Hepatocyte (in vitro differentiated cells): Measurements from ENCODE around the gene SLC22A23. TPM values are rescaled to one million over a fixed set of nuclear protein-coding genes. Genes with fewer than 3 reads are reported as not detected.

ENCODE experiments used
- DNase-seq: peaks from one replicate; pipeline ENCODE4 v3.0.0-alpha.2; 2016; ENCODE audit warnings: low spot score
- H2AFZ ChIP-seq: fragments of 200-600 bp; sonication (generic); 2 replicates; pipeline ENCODE4 v1.6.0; 2016; ENCODE audit warnings: antibody characterized with exemption, mild to moderate bottlenecking
- H3K27ac ChIP-seq: fragments of 200-600 bp; sonication (generic); 2 replicates; pipeline ENCODE4 v1.5.1; 2016; ENCODE audit warnings: mild to moderate bottlenecking
- H3K27me3 ChIP-seq: fragments of 200-600 bp; sonication (generic); 2 replicates; pipeline ENCODE4 v1.6.1; 2016
- H3K36me3 ChIP-seq: fragments of 200-600 bp; sonication (generic); replicated peaks from 2 replicates; pipeline ENCODE4 v1.5.1; 2016; ENCODE audit warnings: low read depth; ENCODE audit not compliant: insufficient read depth
- H3K4me1 ChIP-seq: fragments of 200-600 bp; sonication (generic); 2 replicates; pipeline ENCODE4 v1.5.1; 2016; ENCODE audit warnings: mild to moderate bottlenecking, moderate library complexity; ENCODE audit not compliant: insufficient read depth
- H3K4me2 ChIP-seq: fragments of 200-600 bp; sonication (generic); 2 replicates; pipeline ENCODE4 v1.6.0; 2016
- H3K4me3 ChIP-seq: fragments of 200-600 bp; sonication (generic); 2 replicates; pipeline ENCODE4 v1.5.1; 2016; ENCODE audit warnings: mild to moderate bottlenecking
- H3K79me2 ChIP-seq: fragments of 200-600 bp; sonication (generic); 2 replicates; pipeline ENCODE4 v1.6.0; 2017; ENCODE audit warnings: mild to moderate bottlenecking
- H3K9me2 ChIP-seq: fragments of 200-600 bp; sonication (generic); replicated peaks from 2 replicates; pipeline ENCODE4 v1.6.0; 2017; ENCODE audit warnings: mild to moderate bottlenecking; ENCODE audit not compliant: insufficient read depth
- H3K9me3 ChIP-seq: fragments of 200-600 bp; sonication (generic); 2 replicates; pipeline ENCODE4 v1.5.1; 2016; ENCODE audit warnings: low read depth, mild to moderate bottlenecking
- H4K20me1 ChIP-seq: fragments of 200-600 bp; sonication (generic); 2 replicates; pipeline ENCODE4 v1.6.0; 2016; ENCODE audit warnings: mild to moderate bottlenecking; ENCODE audit not compliant: insufficient read depth, poor library complexity, severe bottlenecking
- EZH2 ChIP-seq: fragments of 200-600 bp; sonication (generic); IDR thresholded peaks from 2 replicates; pipeline ENCODE4 v1.6.1; 2016; ENCODE audit warnings: antibody characterized with exemption, mild to moderate bottlenecking, borderline replicate concordance
- EZH2phosphoT487 ChIP-seq: fragments of 200-600 bp; sonication (generic); IDR thresholded peaks from one replicate; pipeline ENCODE4 v1.6.1; 2018; ENCODE audit warnings: antibody characterized with exemption, mild to moderate bottlenecking, low read depth, moderate library complexity; ENCODE audit not compliant: unreplicated experiment, severe bottlenecking
- WGBS: methylation state at CpG from one replicate; pipeline ENCODE4 v1.1.6; 2016; ENCODE audit warnings: low lambda C conversion rate; ENCODE audit errors: missing lambda C conversion rate; 5-methylcytosine and 5-hydroxymethylcytosine counted together
- polyA plus RNA-seq: library from polyadenylated mRNA; unstranded; fragments of >200 nt; fragmentation: Nextera tagmentation; extraction: Ambion mirVana; gene quantifications from 2 replicates; pipeline ENCODE4 v1.2.1, GENCODE V29; 2016
- total RNA-seq: library from RNA; depleted of rRNA; stranded (reverse); fragments of >200 nt; gene quantifications from 2 replicates; pipeline ENCODE4 v1.2.3, GENCODE V29; 2014
- TF ChIP-seq, protein P1 (sequence below): fragments of 200-600 bp; sonication (generic); IDR thresholded peaks from 2 replicates; pipeline ENCODE4 v1.5.1; 2016; ENCODE audit warnings: antibody characterized with exemption, mild to moderate bottlenecking; ENCODE audit not compliant: poor library complexity

The SLC22A23 gene
- total and polyA plus RNA-seq, 2 experiments from 2014 or later: 14.3 to 14.8 TPM

DNA sequence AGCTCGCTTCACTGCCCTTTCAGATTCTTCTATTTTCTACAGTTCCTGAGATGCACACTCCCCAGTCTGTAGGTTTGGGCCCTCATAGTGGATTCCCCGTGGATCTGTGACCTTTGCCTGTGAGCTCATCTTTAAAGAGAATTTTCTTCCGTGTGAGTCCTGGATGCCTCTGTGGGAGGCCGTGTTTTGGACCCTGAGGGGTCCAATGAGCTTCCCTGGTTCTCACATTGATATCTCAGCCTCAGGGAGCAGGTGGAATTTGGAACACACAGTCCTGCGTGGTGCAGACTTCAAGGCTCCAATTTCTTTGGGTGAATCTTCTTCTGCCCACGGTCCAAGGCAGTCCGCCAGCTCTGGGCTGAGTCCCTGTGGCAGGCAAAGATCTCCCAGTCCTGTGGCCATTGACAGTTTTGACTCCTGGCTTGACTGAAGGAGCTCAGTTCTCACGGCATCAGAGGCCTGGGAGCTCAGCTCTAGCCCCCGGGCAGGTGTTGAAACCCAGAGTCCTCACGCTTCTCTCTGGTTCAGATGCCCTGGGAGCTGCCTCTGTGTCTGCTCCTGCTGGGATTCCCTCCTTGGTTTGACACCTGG is 137.1 kb downstream of the SLC22A23 start:
- TF ChIP-seq, protein P1, sequence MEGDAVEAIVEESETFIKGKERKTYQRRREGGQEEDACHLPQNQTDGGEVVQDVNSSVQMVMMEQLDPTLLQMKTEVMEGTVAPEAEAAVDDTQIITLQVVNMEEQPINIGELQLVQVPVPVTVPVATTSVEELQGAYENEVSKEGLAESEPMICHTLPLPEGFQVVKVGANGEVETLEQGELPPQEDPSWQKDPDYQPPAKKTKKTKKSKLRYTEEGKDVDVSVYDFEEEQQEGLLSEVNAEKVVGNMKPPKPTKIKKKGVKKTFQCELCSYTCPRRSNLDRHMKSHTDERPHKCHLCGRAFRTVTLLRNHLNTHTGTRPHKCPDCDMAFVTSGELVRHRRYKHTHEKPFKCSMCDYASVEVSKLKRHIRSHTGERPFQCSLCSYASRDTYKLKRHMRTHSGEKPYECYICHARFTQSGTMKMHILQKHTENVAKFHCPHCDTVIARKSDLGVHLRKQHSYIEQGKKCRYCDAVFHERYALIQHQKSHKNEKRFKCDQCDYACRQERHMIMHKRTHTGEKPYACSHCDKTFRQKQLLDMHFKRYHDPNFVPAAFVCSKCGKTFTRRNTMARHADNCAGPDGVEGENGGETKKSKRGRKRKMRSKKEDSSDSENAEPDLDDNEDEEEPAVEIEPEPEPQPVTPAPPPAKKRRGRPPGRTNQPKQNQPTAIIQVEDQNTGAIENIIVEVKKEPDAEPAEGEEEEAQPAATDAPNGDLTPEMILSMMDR: no peak
- TF ChIP-seq EZH2: no peak

DNA sequence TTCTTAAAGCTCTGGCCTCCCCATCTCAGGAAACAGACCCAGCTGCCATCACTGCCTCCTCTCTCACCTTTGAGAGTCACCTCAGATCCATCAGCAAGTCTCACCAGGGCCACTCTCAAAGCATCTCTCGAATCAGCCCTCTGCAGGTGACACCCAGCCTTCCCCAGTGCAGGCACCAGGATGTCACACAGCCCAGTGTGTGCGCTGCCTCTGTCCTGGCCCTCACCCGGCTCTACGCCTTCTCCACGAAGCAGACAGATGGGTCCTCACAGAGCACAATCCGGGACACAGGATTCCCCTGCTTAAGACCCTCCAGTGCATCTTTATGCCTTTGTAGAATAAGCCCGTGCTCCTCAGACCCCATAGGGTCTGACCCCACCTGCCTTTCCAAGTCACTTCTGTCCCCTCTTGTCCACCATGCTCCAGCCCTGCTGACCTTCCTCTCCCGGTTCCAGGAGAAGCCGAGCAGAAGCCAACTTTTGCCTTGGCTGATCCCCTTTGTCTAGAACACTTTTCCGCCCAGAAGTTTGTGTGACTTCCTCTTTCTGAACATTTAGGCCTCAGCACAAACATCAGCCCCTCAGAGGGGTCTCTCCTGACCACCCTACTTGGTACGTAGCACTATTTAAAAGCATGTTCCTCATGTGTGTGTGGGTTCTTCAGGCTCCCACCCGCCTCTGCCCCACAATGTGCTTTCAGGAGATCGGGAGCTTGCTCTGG is 137.9 kb downstream of the SLC22A23 start:
- Histone ChIP-seq H3K36me3 (no peaks in the 10 kb centered on the region), H3K4me3 (no peak overlapping the region), H3K9me2 (no peaks in the 10 kb centered on the region), H3K27ac (no peak overlapping the region), H3K4me2 (no peak overlapping the region), H3K4me1 (no peaks in the 10 kb centered on the region), H3K27me3 (no peaks in the 10 kb centered on the region), H4K20me1 (no peaks in the 10 kb centered on the region), H2AFZ (no peak overlapping the region), H3K79me2 (no peaks in the 10 kb centered on the region), H3K9me3 (no peaks in the 10 kb centered on the region)
- TF ChIP-seq, protein P1: no peak
- TF ChIP-seq EZH2 (no peak), EZH2phosphoT487 (no peak)
- 99% methylated on average over 13 of the region's 13 CpGs for WGBS
- no peak for DNase-seq

More for the DNA sequence above, 137.1 kb downstream of the SLC22A23 start:
- H3K27me3 ChIP-seq: no peaks in the 10 kb centered on the region
- H4K20me1 ChIP-seq: no peaks in the 10 kb centered on the region
- H3K4me1 ChIP-seq: peaks cover 6% of the 10 kb centered on the region
- H3K4me2 ChIP-seq: no peak overlapping the region
- no peaks in the 10 kb centered on the region for H3K9me2 ChIP-seq
- H3K36me3 ChIP-seq: no peaks in the 10 kb centered on the region
- 93% methylated on average over 10 of the region's 10 CpGs for WGBS
- no peak overlapping the region for H3K4me3 ChIP-seq
- H3K79me2 ChIP-seq: no peaks in the 10 kb centered on the region
- DNase-seq: no peak
- no peak overlapping the region for H2AFZ ChIP-seq
- no peaks in the 10 kb centered on the region for H3K9me3 ChIP-seq
- H3K27ac ChIP-seq: no peak overlapping the region

DNA sequence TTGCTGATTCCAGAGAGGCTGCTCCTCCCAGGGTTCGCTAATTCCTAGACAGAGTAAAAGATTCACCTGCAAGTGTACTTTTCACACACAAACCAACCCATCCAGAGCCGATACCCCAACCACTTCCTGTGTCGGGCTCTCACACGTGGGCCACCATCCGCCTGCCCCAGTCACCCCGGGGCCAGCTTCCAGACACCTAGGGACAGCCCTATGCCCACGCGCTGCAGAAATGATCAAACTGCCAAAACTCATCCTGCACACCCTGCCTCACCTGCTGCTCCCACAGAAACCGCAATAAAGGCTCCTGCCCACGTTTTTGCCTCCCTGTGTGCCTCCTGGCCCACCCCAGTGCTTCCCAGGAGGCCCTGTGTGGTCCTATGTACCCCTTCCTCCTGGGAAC is 138.6 kb downstream of the SLC22A23 start:
- H3K27ac ChIP-seq: no peak overlapping the region
- H3K36me3 ChIP-seq: no peaks in the 10 kb centered on the region
- TF ChIP-seq, protein P1: no peak
- no peak for TF ChIP-seq EZH2phosphoT487
- no peak for TF ChIP-seq EZH2
- H3K79me2 ChIP-seq: no peaks in the 10 kb centered on the region
- no peaks in the 10 kb centered on the region for H3K27me3 ChIP-seq
- no peak overlapping the region for H3K4me3 ChIP-seq
- WGBS: 78% methylated on average over 10 of the region's 10 CpGs
- H3K4me2 ChIP-seq: no peak overlapping the region
- H3K9me3 ChIP-seq: no peaks in the 10 kb centered on the region
- H2AFZ ChIP-seq: no peak overlapping the region
- H3K9me2 ChIP-seq: no peaks in the 10 kb centered on the region
- DNase-seq: no peak
- H3K4me1 ChIP-seq: no peaks in the 10 kb centered on the region
- H4K20me1 ChIP-seq: no peaks in the 10 kb centered on the region
